CD4-positive, alpha-beta T cell treated with Interleukin-6 at 100 ng/mL for 8 hours (primary cell): ENCODE data around the gene PRDM16.

Source experiments
- DNase-seq: peaks from one replicate; pipeline ENCODE4 v3.0.0-alpha.2; 2020; ENCODE audit warnings: mixed read lengths, low spot score

PRDM16 gene

GRCh38 chr1:3463408-3463863, 394.4 kb downstream of the PRDM16 start:
- DNase-seq: no peak

GRCh38 chr1:3463891-3464648, 395.1 kb downstream of the PRDM16 start:
- no peak for DNase-seq

- DNase-seq: no peak
These were observed 395.6 kb downstream of the PRDM16 start for GRCh38 chr1:3464649-3465025.

- no peak for DNase-seq
These were observed 396.3 kb downstream of the PRDM16 start for GRCh38 chr1:3465091-3465934.

GRCh38 chr1:3465935-3466321, 396.9 kb downstream of the PRDM16 start:
- no peak for DNase-seq

- no peak for DNase-seq
These were observed 397.5 kb downstream of the PRDM16 start for GRCh38 chr1:3466366-3467075.

- no peak for DNase-seq
These were observed 398.4 kb downstream of the PRDM16 start for GRCh38 chr1:3467096-3468036.

GRCh38 chr1:3468236-3469103, 399.5 kb downstream of the PRDM16 start:
- no peak for DNase-seq

- no peak for DNase-seq
These were observed 400.3 kb downstream of the PRDM16 start for GRCh38 chr1:3469104-3469848.

- no peak for DNase-seq
These were observed 401.0 kb downstream of the PRDM16 start for GRCh38 chr1:3469849-3470649.

GRCh38 chr1:3470650-3471355, 401.8 kb downstream of the PRDM16 start:
- DNase-seq: no peak

GRCh38 chr1:3471356-3472087, 402.5 kb downstream of the PRDM16 start:
- no peak for DNase-seq

GRCh38 chr1:3472088-3472850, 403.3 kb downstream of the PRDM16 start:
- DNase-seq: no peak

GRCh38 chr1:3472906-3473305, 403.9 kb downstream of the PRDM16 start:
- no peak for DNase-seq

GRCh38 chr1:3473381-3473844, 404.4 kb downstream of the PRDM16 start:
- no peak for DNase-seq

- no peak for DNase-seq
These were observed 405.0 kb downstream of the PRDM16 start for GRCh38 chr1:3474016-3474415.

GRCh38 chr1:3474421-3474820, 405.4 kb downstream of the PRDM16 start:
- DNase-seq: no peak
